ENCODE data around the gene CRISP2.
"Not testable (repeated sequence)": the region's sequence is repeated elsewhere in the genome, so short reads cannot be mapped to it uniquely, and the experiment has no call there.

The CRISP2 gene

GRCh38 chr6:49713346-49713745 is at the start of gene CRISP2:
Gene CRISP2, minus strand, starts transcription at chr6:49713543. Its CDS starts 4,347 bp downstream, at chr6:49709196.
- DNase-seq: no peak

GRCh38 chr6:49744259-49744658 is 30.9 kb upstream of the CRISP2 start, which contains the start of gene CRISP3:
Gene CRISP3, minus strand, starts transcription at chr6:49744388. Its CDS starts 21 bp downstream, at chr6:49744367.
- DNase-seq: no peak

GRCh38 chr6:49743429-49743828 is 30.1 kb upstream of the CRISP2 start:
- DNase-seq: no peak

- DNase-seq: no peak
Measured at GRCh38 chr6:49739423-49739822, 26.1 kb upstream of the CRISP2 start.

- no peak for DNase-seq
Measured at GRCh38 chr6:49736017-49736508, 22.7 kb upstream of the CRISP2 start.

GRCh38 chr6:49733680-49734079 is 20.3 kb upstream of the CRISP2 start:
- no peak for DNase-seq

- no peak for DNase-seq
Measured at GRCh38 chr6:49732781-49733180, 19.4 kb upstream of the CRISP2 start.

- no peak for DNase-seq
Measured at GRCh38 chr6:49730251-49730650, 16.9 kb upstream of the CRISP2 start.

GRCh38 chr6:49723917-49724316 is 10.6 kb upstream of the CRISP2 start:
- not testable (repeated sequence) for DNase-seq

- no peak for DNase-seq
Measured at GRCh38 chr6:49721297-49721696, 8.0 kb upstream of the CRISP2 start.

- no peak for DNase-seq
Measured at GRCh38 chr6:49720372-49720771, 7.0 kb upstream of the CRISP2 start.

- no peak for DNase-seq
Measured at GRCh38 chr6:49698478-49698877, 14.9 kb downstream of the CRISP2 start.

GRCh38 chr6:49693512-49693911 is 19.8 kb downstream of the CRISP2 start:
- no peak for DNase-seq

- no peak for DNase-seq
Measured at GRCh38 chr6:49692534-49692933, 20.8 kb downstream of the CRISP2 start.

- no peak for DNase-seq
Measured at GRCh38 chr6:49676671-49677281, 36.6 kb downstream of the CRISP2 start.

- no peak for DNase-seq
Measured at GRCh38 chr6:49675816-49676215, 37.5 kb downstream of the CRISP2 start.

- no peak for DNase-seq
Measured at GRCh38 chr6:49668083-49668511, 45.2 kb downstream of the CRISP2 start.

- no peak for DNase-seq
Measured at GRCh38 chr6:49666930-49667757, 46.2 kb downstream of the CRISP2 start.

- no peak for DNase-seq
Measured at GRCh38 chr6:49666480-49666879, 46.9 kb downstream of the CRISP2 start.

- no peak for DNase-seq
Measured at GRCh38 chr6:49664817-49665216, 48.5 kb downstream of the CRISP2 start.

- DNase-seq: not testable (repeated sequence)
Measured at GRCh38 chr6:49664054-49664453, 49.3 kb downstream of the CRISP2 start.

- DNase-seq: no peak
Measured at GRCh38 chr6:49662892-49663261, 50.5 kb downstream of the CRISP2 start.

GRCh38 chr6:49662231-49662891 is 51.0 kb downstream of the CRISP2 start:
- DNase-seq: no peak

GRCh38 chr6:49653942-49654341 is 59.4 kb downstream of the CRISP2 start:
- DNase-seq: no peak
